OCI-LY7 (cell line): ENCODE measurements around the gene CHD9.

Source experiments
- CTCF ChIP-seq: fragments of 200-600 bp; sonication (generic); conservative IDR thresholded peaks from 2 replicates; pipeline ENCODE4 v1.5.1; 2014; ENCODE audit warnings: mild to moderate bottlenecking, antibody characterized with exemption, low read length, moderate library complexity, mixed read lengths
- EZH2phosphoT487 ChIP-seq: fragments of 200-600 bp; sonication (generic); IDR thresholded peaks from 2 replicates; pipeline ENCODE4 v1.6.1; 2018; ENCODE audit warnings: low read depth, borderline replicate concordance, mild to moderate bottlenecking, mixed run types, antibody characterized with exemption, low read length, moderate library complexity, mixed read lengths

GRCh38 chr16:53058441-53058840 lies 3.6 kb downstream of the CHD9 start:
- no peak for TF ChIP-seq CTCF
- TF ChIP-seq EZH2phosphoT487, result no peak
